ENCODE results near the gene AURKAIP1.

DNA sequence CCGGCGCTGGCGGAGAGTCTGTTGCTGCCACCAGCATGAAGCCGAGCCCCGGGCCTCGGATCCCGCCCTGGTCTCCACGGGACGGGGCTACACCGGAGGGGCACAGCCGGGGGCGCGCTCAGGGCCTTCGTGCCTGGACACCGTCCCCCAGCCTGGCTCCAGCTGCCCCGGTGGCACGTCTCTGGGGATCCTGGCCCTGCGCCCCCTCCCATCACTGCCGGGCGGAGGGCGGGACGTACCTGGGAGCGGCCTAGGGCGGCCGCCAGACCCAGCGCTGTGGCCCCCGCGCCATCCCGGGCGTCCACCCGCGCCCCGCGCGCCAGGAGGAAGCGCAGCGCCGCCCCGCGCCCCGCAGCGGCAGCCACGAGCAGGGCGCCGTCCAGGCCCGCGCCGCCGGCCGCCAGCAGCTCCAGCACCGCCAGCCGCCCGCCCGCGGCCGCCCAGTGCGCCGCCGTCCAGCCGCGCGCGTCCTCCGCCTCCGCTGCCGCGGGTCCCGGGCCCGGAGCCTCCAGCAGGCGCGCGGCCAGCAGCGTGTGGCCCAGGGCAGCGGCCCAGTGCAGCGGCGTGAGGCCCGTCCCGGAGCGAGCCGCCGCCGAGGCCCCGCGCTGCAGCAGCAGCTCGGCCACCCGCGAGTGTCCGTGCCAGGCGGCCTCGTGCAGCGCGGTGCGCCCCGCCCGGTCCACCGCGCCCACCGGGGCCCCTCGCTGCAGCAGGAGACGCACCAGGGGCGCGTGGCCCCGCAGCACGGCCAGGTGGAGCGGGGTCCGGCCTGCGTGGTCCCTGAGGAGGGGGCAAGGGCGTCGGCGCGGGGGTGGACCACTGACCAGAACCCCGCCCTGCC is 45.0 kb upstream of the AURKAIP1 start:
- TF ChIP-seq FOXA1 (IDR thresholded peaks at IDR 0.05) (no peak), LEF1 (IDR thresholded peaks at IDR 0.05; ENCODE audit: borderline replicate concordance) (no peak)

Data from HEK293T (cell line).